HG02798 (cell line): ENCODE results near the gene IKZF4.
"Not testable (repeated sequence)": the region's sequence is repeated elsewhere in the genome, so short reads cannot be mapped to it uniquely, and the experiment has no call there.

Source experiments
- ATAC-seq: cut with Tn5 transposase; IDR thresholded peaks from one replicate; pipeline ENCODE4 v1.9.1; 2021; ENCODE audit warnings: mild to moderate bottlenecking; ENCODE audit not compliant: unreplicated experiment, poor library complexity

IKZF4 gene

DNA sequence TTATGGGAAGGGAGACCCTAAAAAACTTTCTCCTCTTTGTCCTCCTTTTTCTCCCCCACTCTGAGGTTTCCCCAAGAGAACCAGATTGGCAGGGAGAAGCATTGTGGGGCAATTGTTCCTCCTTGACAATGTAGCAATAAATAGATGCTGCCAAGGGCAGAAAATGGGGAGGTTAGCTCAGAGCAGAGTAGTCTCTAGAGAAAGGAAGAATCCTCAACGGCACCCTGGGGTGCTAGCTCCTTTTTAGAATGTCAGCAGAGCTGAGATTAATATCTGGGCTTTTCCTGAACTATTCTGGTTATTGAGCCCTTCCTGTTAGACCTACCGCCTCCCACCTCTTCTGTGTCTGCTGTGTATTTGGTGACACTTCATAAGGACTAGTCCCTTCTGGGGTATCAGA is 16.3 kb downstream of the IKZF4 start:
- ATAC-seq: no peak

- ATAC-seq: no peak
Measured at GRCh38 chr12:56038022-56038655, 17.3 kb downstream of the IKZF4 start.

DNA sequence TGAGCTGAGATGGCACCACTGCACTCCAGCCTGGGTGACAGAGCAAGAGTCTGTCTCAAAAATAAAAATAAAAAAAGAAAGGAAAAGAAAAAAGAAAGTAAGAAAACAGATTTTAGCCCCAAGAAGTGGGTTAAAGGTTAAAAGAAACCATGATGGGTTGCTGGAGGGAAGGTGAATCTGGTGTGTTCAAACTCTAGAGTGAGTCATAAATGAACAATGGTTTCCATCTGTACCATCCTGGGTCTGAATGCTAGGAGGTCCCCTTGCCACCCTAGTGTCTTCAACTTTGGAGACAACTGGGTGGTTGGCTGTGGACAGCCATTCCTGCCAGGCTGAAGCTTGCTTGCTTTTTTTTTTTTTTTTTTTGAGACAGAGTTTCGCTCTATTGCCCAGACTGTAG is 19.3 kb downstream of the IKZF4 start:
- ATAC-seq: no peak

DNA sequence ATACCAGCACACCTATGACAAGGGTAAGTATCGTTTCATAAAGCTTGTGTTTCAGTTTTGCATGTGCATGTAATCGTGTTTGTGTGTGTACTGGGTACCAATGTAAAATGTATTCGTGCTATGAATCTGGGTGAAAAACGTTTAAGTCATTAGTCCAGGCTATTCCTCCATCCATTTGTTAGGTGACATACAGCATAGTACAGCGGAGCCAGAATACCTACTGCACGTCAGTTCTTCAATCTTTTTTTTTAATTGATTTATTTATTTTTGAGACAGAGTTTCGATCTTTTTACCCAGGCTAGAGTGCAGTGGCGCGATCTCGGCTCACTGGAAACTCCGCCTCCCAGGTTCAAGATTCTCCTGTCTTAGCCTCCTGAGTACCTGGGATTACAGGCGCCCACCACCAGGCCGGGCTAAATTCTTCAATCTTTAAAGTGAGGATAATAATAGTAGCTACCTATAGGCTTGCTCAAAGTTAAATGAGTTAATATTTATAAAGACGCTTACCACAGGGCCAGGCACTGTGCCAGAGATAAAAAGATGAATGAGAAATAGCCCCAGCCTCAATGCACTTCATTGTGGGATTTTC is 20.2 kb downstream of the IKZF4 start:
- ATAC-seq: no peak

DNA sequence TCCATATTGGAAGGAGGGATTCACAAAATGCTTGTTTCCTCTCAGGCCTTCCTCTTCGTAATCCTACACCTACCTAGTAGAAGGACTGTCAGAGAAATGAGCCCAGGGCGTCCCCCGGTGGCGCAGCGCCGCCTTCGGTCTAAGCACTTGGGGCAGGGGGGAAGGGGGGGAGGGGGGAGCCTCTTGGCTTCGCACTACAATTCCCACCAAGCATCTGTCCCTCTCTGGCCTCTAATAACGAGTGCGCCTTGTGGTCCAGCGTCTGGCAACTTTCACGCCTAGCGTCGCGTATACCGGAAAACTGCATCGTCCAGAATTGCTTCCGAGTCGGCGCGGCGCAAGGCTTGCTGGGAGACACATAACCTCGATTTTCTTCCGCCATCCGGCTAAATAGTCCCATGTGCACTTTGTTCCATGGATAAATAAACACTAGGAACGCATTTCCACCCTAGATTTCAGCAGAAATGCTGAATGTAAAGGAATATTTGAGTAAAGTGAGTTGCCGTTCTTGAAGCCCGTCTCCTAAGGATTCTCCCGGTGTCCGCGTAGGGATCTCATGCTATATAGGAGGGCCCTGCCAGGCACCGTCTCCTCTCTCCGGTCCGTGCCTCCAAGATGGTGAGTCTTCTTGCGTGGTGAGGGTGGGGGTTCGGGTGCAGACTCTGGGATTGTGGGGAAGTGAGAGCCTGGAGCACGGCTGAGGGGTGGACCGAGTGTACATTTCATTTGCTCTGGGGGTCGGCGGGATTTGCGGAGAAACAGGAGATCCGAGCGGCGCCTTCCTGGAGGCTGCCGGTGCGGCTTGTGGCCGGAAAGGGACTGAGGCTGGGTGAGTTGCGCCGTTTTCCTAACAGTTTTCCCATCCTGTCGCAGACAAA is 20.9 kb downstream of the IKZF4 start, which contains the start of gene RPS26:
RPS26 (plus strand) TSS at position 367 of the 878 bp plus-strand sequence; CDS start at position 616, 249 bp downstream.
- peak; percentile 94 for ATAC-seq

- ATAC-seq: not testable (repeated sequence)
Measured at GRCh38 chr12:56042430-56042813, 21.6 kb downstream of the IKZF4 start.

DNA sequence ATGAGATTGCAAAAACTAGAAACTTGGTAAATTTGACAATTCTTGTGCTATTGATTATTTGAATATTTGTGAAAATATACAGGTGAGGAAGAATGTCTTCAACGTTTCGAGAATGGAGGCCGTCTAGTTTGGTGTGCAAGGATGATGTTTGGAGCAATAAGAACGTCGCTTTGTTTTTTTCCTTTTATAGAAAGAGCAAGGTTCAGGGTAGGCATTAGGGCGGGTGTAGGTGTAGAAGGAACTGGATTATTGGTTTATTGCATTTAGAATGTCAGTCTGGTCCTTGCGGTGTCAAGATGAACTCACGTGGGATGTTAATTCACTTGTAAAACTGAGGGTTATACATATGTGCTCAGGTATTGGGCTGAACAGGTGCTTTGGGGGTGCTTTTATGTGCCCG is 22.0 kb downstream of the IKZF4 start:
- ATAC-seq: no peak

DNA sequence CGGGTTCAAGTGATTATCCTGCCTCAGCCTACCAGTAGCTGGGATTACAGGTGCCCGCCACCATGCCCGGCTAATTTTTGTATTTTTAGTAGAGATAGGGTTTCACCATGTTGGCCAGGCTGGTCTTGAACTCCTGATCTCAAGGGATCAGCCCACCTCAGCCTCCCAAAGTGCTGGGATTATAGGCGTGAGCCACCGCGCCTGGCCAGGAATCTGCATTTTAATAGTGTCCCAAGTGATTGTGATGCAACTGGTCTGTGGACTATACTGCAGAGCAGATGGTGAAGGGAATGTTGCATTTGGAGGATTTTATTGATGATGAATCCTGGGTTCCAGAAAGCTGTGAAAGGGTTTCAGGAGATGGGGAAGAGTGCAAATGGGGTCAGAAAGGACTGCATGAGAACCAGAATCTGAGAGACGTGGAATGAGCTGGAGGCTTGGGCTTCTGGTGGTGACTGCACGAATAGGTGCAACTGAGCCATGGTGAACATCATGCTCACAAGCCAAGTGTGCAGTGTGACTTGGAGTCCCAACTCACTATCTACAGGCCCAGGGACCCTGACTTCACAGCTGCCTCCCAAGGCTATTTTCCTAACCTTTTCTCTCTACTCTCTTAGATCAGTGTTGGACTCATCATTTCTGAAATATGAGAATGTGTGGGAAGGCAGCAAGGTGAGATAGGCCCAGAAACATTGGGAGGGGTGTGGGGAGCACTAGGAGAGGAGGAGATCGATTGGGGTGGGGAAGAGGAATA is 25.4 kb downstream of the IKZF4 start:
- no peak for ATAC-seq

DNA sequence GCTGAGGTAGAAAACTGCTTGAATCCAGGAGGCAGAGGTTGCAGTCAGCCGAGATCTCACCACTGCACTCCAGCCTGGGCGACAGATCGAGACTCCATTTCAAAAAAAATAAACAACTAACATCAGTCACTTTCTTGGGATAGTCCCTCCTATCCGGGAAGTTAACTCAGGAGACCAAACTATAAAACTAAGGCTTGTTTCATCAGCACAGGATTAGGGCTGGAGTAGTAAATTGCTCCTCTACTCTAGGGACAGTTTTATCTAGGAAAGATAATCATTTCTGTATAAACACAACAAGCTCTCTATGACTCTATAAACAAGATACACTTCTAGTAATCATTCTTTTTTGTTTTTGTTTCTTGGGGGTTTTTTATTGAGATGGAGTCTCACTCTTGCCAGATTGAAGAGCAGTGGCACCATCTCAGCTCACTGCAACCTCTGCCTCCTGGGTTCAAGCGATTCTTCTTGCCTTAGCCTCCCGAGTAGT is 32.6 kb downstream of the IKZF4 start:
- ATAC-seq: no peak

DNA sequence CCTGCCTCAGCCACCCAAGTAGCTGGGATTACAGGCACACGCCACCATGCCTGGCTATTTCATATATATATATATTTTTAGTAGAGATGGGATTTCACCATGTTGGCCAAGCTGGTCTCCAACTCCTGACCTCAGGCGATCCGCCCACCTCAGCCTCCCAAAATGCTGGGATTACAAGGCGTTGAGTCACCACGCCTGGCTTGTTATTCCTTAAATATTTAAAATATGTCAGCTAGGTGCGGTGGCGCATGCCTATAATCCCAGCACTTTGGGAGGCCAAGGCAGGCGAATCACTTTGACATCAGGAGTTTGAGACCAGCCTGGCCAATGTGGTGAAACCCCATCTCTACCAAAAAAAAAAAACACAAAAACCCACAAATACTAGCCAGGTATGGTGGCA is 39.1 kb downstream of the IKZF4 start:
- ATAC-seq: not testable (repeated sequence)

DNA sequence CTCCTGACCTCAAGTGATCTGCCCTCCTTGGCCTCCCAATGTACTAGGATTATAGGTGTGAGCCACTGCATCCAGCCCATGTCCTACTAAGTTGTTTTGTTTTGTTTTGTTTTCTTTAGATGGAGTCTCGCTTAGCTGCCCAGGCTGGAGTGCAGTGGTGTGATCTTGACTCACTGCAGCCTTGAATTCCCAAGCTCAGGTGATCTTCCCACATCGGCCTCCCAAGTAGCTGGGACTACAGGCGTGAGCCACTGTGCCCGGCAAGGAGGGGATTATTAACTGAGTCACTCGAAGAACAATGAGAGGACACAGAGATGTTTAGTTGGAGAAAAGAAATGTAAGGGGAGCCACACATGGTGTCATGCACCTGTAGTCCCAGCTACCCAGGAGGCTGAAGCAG is 41.1 kb downstream of the IKZF4 start:
- ATAC-seq: no peak

DNA sequence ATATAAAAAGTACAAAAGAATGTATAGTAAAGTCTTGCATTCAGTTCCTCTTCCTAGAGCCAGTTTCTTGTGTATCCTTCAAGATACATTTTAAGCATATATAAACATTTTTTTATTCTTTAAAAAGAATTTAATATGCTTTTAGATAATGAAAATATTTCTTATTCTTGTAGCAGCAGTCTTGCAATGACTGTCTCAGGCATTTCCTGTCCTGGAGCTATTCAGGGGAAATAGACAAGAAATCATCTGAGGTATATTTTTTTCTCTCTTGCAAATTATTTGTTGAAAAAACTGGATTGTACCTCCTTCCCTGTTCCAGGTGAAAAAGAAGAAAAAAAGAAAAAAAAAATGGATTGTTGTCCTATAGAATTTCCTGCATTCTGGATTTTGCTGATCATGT is 42.2 kb downstream of the IKZF4 start:
- no peak for ATAC-seq

GRCh38 chr12:56071648-56072047 is 50.8 kb downstream of the IKZF4 start:
- ATAC-seq: no peak

DNA sequence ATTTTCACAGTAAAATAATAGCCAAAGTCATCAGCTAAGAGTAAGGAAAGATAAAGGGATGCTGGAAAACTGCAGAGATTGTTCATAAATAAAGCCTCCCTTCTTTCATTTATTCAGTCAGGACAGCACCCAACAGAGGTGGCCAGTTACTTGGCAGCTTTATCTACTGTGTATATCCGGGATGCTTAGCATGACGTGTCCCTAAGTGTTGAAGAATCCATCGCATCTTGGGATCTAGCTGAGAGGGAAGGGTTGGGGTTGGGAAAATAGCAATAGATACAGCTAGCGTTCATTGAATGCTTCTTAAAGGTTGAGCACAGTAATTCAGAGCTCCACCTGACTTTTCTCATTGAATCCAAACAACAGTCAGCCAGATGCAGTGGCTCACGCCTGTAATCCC is 53.6 kb downstream of the IKZF4 start:
- ATAC-seq: no peak

DNA sequence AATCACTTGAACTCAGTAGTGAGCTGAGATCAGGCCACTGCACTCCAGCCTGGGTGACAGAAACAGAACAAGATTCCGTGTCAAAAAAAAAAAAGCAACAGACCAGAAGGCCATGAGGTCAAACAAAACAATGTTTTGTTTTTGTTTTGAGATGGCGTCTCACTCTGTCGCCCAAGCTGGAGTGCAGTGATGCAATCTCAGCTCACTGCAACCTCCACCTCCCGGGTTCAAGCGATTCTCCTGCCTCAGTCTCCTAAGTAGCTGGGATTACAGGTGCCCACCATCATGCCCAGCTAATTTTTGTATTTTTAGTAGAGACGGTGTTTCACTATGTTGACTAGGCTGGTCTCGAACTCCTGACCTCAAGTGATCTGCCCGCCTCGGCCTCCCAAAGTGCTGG is 57.1 kb downstream of the IKZF4 start:
- ATAC-seq: not testable (repeated sequence)

- no peak for ATAC-seq
Measured at GRCh38 chr12:56078427-56078826, 57.6 kb downstream of the IKZF4 start.

- ATAC-seq: peak; percentile 64
Measured at GRCh38 chr12:56078931-56079722, 58.3 kb downstream of the IKZF4 start.

DNA sequence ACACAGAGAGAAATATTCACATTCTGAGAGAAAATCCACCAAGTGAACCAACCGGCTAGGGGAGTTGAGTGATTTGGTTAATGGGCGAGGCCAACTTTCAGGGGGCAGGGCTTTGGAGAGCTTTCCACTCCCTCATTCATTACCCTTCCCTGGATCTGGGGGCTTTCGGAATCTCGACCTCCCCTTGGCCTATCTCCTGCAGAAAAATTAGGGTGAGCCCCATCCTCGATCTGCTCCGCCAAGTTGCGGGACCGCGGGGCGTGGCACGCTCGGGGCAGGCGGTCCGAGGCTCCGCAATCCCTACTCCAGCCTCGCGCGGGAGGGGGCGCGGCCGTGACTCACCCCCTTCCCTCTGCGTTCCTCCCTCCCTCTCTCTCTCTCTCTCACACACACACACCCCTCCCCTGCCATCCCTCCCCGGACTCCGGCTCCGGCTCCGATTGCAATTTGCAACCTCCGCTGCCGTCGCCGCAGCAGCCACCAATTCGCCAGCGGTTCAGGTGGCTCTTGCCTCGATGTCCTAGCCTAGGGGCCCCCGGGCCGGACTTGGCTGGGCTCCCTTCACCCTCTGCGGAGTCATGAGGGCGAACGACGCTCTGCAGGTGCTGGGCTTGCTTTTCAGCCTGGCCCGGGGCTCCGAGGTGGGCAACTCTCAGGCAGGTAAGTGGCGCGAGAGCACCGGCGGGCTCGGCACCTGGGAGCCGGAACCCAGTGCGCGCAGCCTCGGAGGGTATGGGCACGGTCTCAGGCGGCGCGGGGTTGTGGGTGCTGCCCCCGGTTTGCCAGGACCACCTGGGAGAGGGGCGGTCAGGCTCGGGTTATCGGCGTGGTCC is 59.1 kb downstream of the IKZF4 start, which contains the start of gene ERBB3:
ERBB3 (plus strand) TSS at position 443 of the 833 bp plus-strand sequence; CDS start at position 579, 136 bp downstream.
- ATAC-seq: peak; percentile 26
